Stimulated activated CD8-positive, alpha-beta memory T cell treated with anti-CD3 and anti-CD28 coated beads, Interleukin-7, amount 100 ng/mL, for 1 hour (primary cell): ENCODE data around the gene CXCL9.
"Not testable (repeated sequence)": the region's sequence is repeated elsewhere in the genome, so short reads cannot be mapped to it uniquely, and the experiment has no call there.

ENCODE experiments used
- DNase-seq, 2 donors: peaks; one replicate each; pipeline ENCODE4 v3.0.0-alpha.2; 2020; ENCODE audit warnings: low read depth in 2 of 2

CXCL9 gene

DNA sequence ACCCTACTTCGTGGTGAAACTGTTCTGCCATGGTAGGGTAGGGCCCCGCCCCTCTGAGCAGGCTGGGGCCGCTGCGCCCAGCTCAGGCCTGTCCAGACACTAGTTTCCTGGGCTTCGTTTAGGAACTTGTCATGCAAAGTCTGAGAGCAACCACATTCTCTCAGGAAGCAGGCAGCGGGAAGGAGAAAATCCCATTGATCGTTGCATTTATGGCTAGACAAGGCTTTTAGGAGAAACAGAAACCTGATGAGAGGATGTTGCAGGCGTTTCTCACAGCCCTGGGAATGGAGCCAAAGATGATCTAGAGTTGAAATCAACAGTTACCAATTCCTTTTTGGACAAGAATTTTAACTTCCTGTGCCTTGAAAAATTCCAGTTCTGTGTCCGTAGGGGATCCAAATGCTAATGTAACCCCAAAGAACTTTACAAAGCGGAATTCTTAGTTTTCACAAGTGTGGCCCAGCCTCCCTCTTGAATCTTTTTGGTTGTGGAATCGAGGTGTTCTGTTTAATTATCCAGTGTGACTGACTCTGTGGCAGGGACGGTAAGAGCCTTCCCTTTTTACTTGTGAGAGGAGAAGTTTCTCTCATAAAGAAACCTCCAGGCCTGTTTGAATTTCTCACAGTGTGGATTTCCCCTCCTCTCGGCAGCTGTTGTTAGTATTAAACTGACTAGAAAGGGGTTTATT is 4.5 kb upstream of the CXCL9 start:
- DNase-seq = no peak

- no peak for DNase-seq
These were observed 3.8 kb upstream of the CXCL9 start for GRCh38 chr4:76011018-76011670.

DNA sequence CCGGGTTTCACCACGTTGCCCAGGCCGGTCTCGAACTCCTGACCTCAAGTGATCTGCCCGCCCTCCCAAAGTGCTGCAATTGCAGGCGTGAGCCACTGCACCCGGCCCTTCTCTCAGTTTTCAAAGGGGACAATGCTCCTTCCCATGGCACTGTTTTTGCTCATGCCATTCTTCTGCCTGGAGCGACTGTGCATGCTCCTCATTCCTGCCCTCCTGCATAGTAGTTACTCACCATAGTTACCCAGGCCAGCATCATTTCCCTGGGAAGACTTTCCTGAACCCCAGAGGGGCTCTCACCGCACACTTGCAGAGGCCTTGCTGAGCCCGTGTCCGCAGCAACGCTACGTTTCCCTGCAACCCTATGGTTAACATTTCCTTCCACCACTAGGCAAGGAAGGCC is 3.3 kb upstream of the CXCL9 start:
- DNase-seq = no peak

- no peak for DNase-seq
These were observed 2.0 kb upstream of the CXCL9 start for GRCh38 chr4:76009311-76009710.

GRCh38 chr4:76003620-76004019 is 3.7 kb downstream of the CXCL9 start:
- no peak for DNase-seq

DNA sequence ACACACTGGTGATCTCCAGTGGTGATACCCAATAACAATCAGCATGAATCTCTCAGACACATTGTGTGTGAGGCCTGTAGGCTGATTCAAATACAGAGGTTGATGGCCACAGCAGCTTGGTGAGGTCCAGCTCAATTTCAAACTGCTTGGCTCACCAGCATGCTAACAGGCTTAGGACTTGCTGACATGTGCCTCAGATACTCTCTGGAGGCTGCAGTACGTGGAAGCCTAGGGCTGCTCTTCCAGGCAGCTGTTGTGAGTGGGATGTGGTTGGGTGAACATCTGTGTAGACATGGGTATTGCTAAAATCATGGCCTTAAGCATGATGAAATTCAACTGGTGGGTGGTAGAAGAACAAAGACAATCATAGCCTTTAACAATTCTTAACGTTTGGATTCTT is 4.3 kb downstream of the CXCL9 start:
- DNase-seq = no peak

- no peak for DNase-seq
These were observed 5.1 kb downstream of the CXCL9 start for GRCh38 chr4:76002176-76002575.

GRCh38 chr4:76001700-76002099 is 5.6 kb downstream of the CXCL9 start:
- DNase-seq = no peak

DNA sequence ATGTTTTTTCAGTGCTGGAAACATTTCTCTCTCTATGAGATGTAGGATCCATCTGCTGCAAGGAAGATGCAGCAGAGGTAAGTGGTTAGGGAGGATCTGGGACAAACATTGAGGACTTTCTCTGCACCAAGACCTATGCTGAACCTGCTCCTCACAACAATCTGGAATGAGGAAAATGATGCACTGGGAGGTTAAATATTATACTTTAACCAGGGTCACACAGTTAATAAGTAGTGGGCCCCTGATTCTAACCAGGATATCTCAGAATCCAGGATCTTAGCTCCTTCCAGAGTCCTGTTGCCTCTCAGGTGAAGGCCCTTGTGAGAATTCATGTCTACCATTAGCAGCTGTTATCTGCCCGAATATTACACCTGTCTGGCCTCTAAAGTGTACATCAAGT is 7.0 kb downstream of the CXCL9 start:
- DNase-seq = no peak

DNA sequence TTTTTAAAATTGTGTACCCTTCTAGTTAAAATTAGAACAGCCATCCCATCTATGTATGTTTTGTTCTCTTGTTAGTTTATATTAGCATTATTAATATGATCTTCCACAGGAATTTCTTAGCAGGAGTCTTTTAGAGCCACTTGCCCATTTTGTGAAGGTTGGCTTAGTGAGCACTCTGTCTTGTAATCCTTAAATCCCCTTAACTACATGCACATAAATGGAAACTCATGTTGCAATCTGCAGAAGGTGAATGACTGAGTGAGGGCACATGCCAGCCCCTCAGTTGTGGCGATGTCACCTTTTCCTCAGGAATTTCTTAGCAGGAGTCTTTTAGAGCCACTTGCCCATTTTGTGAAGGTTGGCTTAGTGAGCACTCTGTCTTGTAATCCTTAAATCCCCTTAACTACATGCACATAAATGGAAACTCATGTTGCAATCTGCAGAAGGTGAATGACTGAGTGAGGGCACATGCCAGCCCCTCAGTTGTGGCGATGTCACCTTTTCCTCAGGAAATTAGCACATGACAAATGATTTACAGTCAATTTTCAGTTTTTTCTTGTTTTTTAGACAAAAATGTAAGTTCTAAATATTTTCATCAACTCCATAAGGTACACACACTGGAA is 8.7 kb downstream of the CXCL9 start:
- not testable (repeated sequence) for DNase-seq

DNA sequence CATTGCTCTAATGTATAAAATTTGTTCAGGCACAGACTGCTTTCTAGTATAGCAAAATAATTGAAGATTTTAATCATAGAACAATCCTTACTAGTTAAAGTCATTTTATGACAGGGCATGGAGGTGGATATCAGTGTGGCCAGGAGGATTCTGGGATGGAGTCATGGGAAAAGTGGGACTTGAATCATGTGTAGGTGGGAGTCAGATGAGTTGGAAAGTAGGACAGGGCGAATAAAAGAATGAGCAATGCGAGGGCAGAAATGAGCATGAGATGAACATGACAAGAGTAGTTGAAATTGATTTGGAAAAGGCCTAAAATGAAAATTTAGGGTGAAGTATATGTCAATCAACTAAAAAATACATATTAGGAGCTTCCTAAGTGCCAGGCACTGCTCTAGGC is 9.4 kb downstream of the CXCL9 start:
- DNase-seq = no peak

DNA sequence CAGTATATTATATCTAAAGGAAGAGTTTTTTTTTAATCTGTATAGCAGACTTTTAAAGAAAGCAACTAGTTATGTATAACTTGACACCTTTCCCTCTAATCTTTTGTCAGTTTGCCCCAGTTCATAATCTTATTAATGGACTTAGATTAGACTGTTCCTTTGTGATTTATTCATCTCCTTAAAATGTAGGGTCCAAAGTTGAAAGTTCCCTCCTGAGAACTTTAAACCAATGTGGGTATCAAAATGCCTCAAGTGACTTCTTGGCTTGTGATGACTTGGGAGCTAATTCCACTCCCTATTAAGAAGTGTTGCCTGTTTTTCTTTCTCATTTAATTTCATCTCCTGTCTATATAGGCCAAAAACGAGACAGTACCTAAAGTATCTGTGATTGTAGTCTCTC is 10.2 kb downstream of the CXCL9 start:
- DNase-seq = no peak

GRCh38 chr4:75995727-75996126 is 11.6 kb downstream of the CXCL9 start:
- no peak for DNase-seq

GRCh38 chr4:75992462-75992861 is 14.8 kb downstream of the CXCL9 start:
- DNase-seq = no peak

DNA sequence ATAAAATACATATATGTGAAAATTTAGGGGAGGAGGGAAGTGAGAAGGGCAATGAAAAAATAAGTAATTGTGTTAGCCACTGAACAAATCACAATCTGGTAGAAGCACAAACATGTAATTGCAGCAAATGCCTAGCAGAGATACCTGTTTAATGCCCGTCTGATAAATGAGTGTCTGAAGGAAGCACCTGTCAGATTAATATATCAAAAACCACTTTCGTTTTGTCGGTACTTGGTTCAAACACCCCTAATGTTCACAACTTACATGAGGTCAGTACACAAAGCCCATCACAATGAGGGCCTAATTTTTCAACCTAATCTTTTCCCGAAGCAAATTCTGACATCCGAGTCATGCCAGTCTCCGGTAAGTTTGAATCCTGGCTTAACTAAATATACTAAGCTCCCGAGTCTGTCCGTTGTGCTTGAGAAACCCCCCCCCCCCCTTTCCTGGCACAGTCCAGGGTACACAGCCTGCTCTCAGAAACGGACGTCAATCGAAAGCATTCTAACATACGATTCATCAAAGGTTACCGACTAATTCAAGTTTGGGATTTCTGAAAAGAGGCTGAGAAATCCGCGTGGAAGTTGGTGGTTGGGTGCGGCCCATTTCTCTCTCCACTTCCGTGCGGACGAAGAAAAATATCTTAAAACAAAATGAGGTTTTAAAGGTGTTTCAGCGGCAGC is 17.3 kb downstream of the CXCL9 start:
- DNase-seq = no peak

GRCh38 chr4:75985116-75985515 is 22.2 kb downstream of the CXCL9 start:
- DNase-seq = no peak

DNA sequence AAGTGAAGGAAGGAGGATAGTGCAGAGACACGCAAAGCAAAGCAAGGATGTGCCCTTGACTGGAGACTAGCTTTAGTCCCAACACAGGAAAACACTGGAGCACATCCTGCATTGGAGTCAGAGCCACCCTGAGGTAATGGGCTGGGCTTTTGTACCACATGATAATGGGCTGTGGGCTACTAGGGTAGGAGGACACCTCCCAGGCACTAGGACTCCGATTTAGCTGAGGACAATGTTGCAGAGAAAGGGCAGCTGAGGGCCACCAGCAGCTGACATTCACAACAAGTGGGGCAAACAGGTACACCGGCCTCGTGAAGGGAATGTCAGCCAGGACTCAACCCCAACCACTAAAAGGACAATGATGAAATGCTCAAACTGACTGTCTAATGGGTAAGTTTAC is 26.7 kb downstream of the CXCL9 start:
- no peak for DNase-seq

DNA sequence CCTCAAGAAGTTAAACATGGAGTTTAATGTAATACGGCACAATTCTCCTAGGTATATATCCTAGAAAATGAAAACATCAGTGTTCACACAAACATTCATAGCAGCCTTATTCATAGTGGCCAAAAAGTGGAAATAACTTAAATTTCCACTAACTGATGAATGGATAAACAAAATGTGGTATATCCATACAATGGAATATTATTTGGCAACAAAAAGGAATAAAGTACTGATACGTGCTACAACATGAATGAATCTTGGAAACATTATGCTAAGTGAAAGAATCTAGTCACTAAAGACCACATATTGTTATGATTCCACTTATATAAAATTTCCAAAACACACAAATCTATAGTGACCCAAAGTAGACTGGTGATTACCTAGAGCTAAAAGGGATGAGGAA is 31.1 kb downstream of the CXCL9 start:
- no peak for DNase-seq

DNA sequence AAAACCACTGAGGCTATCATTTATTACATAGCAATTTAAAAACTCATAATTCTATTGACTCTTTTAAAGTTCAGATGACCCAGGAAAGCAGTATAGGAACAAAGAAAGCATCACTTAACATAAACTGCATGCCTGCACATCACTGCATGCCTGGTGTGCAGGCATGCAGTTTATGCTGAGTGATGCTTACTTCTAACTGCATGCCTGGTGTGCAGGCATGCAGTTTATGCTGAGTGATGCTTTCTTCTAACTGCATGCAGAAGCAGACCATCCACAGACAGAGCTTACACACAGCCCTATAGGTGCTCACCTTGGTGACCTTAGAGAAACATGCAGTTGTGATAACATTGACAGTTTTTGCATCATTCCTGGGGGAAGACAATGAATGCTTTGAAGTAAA is 33.5 kb downstream of the CXCL9 start:
- no peak for DNase-seq

GRCh38 chr4:75968084-75968483 is 39.2 kb downstream of the CXCL9 start:
- DNase-seq = no peak

DNA sequence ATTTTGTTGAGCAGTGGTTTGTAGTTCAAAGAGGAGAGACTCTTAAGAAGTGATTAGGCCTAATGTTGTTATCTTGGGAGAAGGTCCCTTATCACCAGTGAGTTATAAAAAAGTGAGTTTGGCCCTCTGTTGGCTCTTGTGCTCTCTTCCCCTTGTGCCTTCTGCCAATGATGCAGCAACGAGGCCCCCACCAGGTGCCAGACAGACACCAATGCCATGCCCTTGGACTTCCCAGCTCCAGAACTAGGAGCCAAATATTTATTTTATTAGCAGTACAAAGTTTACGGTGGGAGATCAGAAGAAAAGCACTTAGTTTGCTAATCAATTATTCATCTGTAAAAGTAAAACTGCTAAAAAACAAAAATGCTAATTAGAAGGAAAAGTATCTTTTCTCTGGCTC is 43.8 kb downstream of the CXCL9 start:
- DNase-seq = no peak

- not testable (repeated sequence) for DNase-seq
These were observed 45.2 kb downstream of the CXCL9 start for GRCh38 chr4:75962072-75962471.

- DNase-seq = not testable (repeated sequence)
These were observed 48.8 kb downstream of the CXCL9 start for GRCh38 chr4:75958546-75958945.
